ENCODE data around the gene MKRN2. TPM values are rescaled to one million over a fixed set of nuclear protein-coding genes. Genes with fewer than 3 reads are reported as not detected.

Gene MKRN2, protein sequence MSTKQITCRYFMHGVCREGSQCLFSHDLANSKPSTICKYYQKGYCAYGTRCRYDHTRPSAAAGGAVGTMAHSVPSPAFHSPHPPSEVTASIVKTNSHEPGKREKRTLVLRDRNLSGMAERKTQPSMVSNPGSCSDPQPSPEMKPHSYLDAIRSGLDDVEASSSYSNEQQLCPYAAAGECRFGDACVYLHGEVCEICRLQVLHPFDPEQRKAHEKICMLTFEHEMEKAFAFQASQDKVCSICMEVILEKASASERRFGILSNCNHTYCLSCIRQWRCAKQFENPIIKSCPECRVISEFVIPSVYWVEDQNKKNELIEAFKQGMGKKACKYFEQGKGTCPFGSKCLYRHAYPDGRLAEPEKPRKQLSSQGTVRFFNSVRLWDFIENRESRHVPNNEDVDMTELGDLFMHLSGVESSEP
- total RNA-seq (2014; rRNA removed; shearing (Covaris generic)), result 31.3 and 35.2 TPM in 2 replicates

GRCh38 chr3:12556690-12557472 is at the start of gene MKRN2:
Gene MKRN2, plus strand, starts transcription at chr3:12557087. Its CDS starts 64 bp downstream, at chr3:12557151.

DNA sequence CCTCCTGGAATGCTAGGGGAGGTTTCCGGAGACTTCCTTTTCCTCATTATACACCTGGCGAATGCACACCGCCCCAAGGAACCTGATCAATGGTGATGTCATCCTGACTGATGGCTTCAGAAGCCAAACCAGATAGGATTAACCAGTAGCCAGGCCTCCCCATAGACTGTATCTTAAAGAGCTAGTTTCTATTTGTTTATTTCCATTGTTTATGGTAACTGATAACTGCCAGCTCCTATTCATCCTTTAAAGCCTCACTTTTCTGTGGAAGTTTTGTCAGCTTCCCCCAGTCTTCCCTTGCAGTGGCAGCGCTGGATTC is 11.5 kb upstream of the MKRN2 start, which contains the start of gene MKRN2OS:
Gene MKRN2OS, minus strand, starts transcription at position 27 of the 319 bp plus-strand sequence. CDS start 35 bp downstream, outside the sequence.

Small RNAs within 50 kb of the gene (small RNA-seq; reads per million reads assigned to genes)
- gene RF00017, result not detected
- gene RNA5SP123, result 1.1 reads per million, percentile 57 among the genes with 10 or more reads in this experiment
- not detected for gene RNU6-377P

Other genes starting within 250 kb of the MKRN2 start
- gene TSEN2, start 72.6 kb upstream of the MKRN2 start, total RNA-seq (2014; rRNA removed; shearing (Covaris generic)), result 33.2 and 33.9 TPM in 2 replicates
- 0.19 TPM in 1 of 2 replicates, not detected in the other for gene MKRN2OS, start 11.6 kb upstream of the MKRN2 start, total RNA-seq (2014; rRNA removed; shearing (Covaris generic))
- gene RAF1, start 107.0 kb downstream of the MKRN2 start, total RNA-seq (2014; rRNA removed; shearing (Covaris generic)), result 80.0 and 90.2 TPM in 2 replicates
- gene TMEM40, start 202.2 kb downstream of the MKRN2 start, total RNA-seq (2014; rRNA removed; shearing (Covaris generic)), result 0.08 TPM in 1 of 2 replicates, not detected in the other
- 0.91 and 1.1 TPM in 2 replicates for gene CAND2, start 239.6 kb downstream of the MKRN2 start, total RNA-seq (2014; rRNA removed; shearing (Covaris generic))

Measured in A375 (cell line).